Peyer's patch (tissue), 4 donors: ENCODE data around the gene ADAM23. TPM values are rescaled to one million over a fixed set of nuclear protein-coding genes. Genes with fewer than 3 reads are reported as not detected.

Experiments used
- DNase-seq, 3 donors: peaks; one replicate each; pipeline ENCODE4 v3.0.0-alpha.2; 2017 to 2019
- H3K27ac ChIP-seq, 4 donors: fragments of 200-600 bp; sonication (generic); one replicate each; pipeline ENCODE4 v1.5.1; 2016 to 2019
- H3K27me3 ChIP-seq, 2 donors: fragments of 200-600 bp; sonication (generic); one replicate each; pipeline ENCODE4 v1.5.1; 2019
- H3K36me3 ChIP-seq, 3 donors: fragments of 200-600 bp; sonication (generic); one replicate each; pipeline ENCODE4 v1.5.1; 2016 to 2019
- H3K4me1 ChIP-seq, 4 donors: fragments of 200-600 bp; sonication (generic); one replicate each; pipeline ENCODE4 v1.5.1; 2016 to 2019
- H3K4me3 ChIP-seq, 4 donors: fragments of 200-600 bp; sonication (generic); 1 replicate in 3 of 4; 2 replicates in 1 of 4; pipeline ENCODE4 v1.5.1; 2016 to 2019; ENCODE audit warnings: mild to moderate bottlenecking in 1 of 4
- H3K9me3 ChIP-seq, 4 donors: fragments of 200-600 bp; sonication (generic); one replicate each; pipeline ENCODE4 v1.5.1; 2016 to 2019; ENCODE audit warnings: mild to moderate bottlenecking in 1 of 4
- CTCF ChIP-seq, 6 experiments: fragments of 450-650 bp in 4 of 6; fragments of 200-600 bp in 2 of 6; sonication (generic) in 1 of 6; IDR thresholded peaks; one replicate each; pipeline ENCODE4 v1.5.1; 2017 to 2019; ENCODE audit warnings: antibody characterized with exemption in 6 of 6, mild to moderate bottlenecking in 3 of 6, moderate library complexity in 1 of 6
- POLR2A ChIP-seq, 2 donors: fragments of 450-650 bp; IDR thresholded peaks; one replicate each; pipeline ENCODE4 v1.5.1; 2017; ENCODE audit warnings: antibody characterized with exemption in 2 of 2, mild to moderate bottlenecking in 2 of 2, moderate library complexity in 2 of 2
- total RNA-seq, 4 donors: library from RNA; depleted of rRNA; stranded (reverse); fragments of >200 nt; gene quantifications; one replicate each; pipeline ENCODE4 v1.1.0, GENCODE V29; 2016

ADAM23 gene
- total RNA-seq, 4 donors from 2014 or later: 0.47 to 2.5 (median 1.4) TPM

DNA sequence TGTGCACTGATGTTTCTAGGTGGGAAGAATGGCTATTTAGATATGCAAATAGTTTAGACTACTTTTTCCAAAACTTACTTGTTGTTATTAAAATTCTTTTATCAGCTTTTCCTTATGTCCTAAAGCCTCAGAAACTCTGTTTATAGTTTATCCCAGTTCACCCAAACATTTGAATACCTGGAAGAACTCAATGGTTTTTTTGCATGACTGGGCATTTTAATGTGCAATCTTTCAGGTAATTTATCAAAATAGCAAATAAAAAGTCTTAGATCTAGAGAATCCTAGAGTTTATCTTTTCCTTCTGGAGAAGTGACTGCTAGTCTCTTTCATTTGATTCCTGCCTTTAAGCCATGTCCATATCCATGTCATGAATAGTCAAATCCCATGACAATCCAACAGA lies 9.6 kb upstream of the ADAM23 start:
- DNase-seq: no peak
- no peak for TF ChIP-seq CTCF (IDR thresholded peaks at IDR 0.05)
- TF ChIP-seq POLR2A (IDR thresholded peaks at IDR 0.05): no peak
- H3K4me1 ChIP-seq: no peaks in the 10 kb centered on the region
- H3K27ac ChIP-seq: no peak overlapping the region
- no peak overlapping the region for H3K4me3 ChIP-seq
- no peaks in the 10 kb centered on the region for H3K36me3 ChIP-seq
- no peaks in the 10 kb centered on the region for H3K27me3 ChIP-seq
- no peaks in the 10 kb centered on the region for H3K9me3 ChIP-seq

DNA sequence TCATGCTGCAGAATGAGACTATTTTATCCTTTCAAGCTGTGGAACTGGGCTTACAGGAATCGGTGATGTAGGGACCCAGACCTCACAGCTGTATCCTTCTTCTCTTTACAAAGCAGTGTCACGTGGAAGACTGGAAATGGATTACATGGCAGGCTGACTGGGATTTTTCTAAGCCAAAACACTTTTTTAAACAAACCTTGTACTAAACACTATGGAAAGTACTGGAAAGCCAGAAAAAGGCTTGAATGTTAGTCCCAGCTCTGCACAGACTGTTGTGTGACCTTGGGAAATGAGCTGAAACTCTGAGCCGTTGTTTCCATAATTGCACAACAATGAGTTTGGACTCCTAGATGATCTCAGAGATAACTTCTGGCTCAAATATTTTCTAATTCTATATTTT lies 7.6 kb upstream of the ADAM23 start:
- no peak for DNase-seq
- Histone ChIP-seq H3K4me3 (no peak overlapping the region), H3K4me1 (no peaks in the 10 kb centered on the region), H3K27ac (no peak overlapping the region), H3K27me3 (no peaks in the 10 kb centered on the region), H3K36me3 (no peaks in the 10 kb centered on the region), H3K9me3 (no peaks in the 10 kb centered on the region)
- no peak for TF ChIP-seq CTCF (IDR thresholded peaks at IDR 0.05)
- TF ChIP-seq POLR2A (IDR thresholded peaks at IDR 0.05): no peak

DNA sequence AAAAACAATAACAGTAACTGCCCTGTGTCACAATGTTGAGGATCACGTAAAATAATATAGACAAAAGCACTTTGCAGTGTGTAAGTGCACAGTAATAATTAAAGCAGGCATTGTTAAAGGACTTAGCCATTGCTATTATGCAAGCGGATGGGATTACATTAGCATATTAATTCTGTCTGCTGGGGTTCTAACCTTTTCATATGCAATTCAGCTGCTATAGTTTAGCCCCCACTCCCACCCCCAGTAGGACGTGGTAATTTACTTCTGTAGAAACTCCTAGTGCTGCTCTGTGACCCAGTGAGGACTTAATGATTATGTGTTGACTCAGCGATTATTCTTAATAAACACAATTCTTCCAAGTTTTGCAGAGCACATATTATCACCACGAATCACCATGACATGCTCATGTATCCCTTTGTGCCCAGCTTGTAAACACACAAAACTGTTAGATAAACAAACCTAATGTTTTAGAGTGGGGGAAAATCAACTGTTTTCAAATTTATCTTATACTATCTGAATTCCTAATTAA lies 5.1 kb upstream of the ADAM23 start:
- Histone ChIP-seq H3K27me3 (peaks cover 0 to 16% of the 10 kb centered on the region in 2 donors), H3K4me1 (peaks cover 0 to 10% (median 0%) of the 10 kb centered on the region in 4 donors), H3K9me3 (no peaks in the 10 kb centered on the region), H3K36me3 (no peaks in the 10 kb centered on the region), H3K27ac (no peak overlapping the region), H3K4me3 (no peak overlapping the region)
- no peak for TF ChIP-seq POLR2A (IDR thresholded peaks at IDR 0.05)
- no peak for TF ChIP-seq CTCF (IDR thresholded peaks at IDR 0.05)
- no peak for DNase-seq

GRCh38 chr2:206442474-206442832 lies 879 bp upstream of the ADAM23 start:
- H3K36me3 ChIP-seq: no peaks in the 10 kb centered on the region
- no peak for DNase-seq
- no peak overlapping the region for H3K27ac ChIP-seq
- H3K27me3 ChIP-seq: peaks cover 0 to 16% of the 10 kb centered on the region in 2 donors
- peak overlapping the region in 2 of 4 donors; percentile 52 to 65 for H3K4me3 ChIP-seq
- peaks cover 0 to 15% (median 0%) of the 10 kb centered on the region in 4 donors for H3K4me1 ChIP-seq
- TF ChIP-seq POLR2A (IDR thresholded peaks at IDR 0.05) (no peak), CTCF (IDR thresholded peaks at IDR 0.05) (no peak)
- H3K9me3 ChIP-seq: no peaks in the 10 kb centered on the region

GRCh38 chr2:206443735-206444527 lies 599 bp downstream of the ADAM23 start:
- Histone ChIP-seq H3K4me1 (peaks cover 0 to 15% (median 0%) of the 10 kb centered on the region in 4 donors), H3K9me3 (no peaks in the 10 kb centered on the region), H3K27me3 (peaks cover 0 to 16% of the 10 kb centered on the region in 2 donors), H3K27ac (peak overlapping the region in 1 of 4 donors; percentile 12), H3K4me3 (peak overlapping the region; percentile 17 to 65 (median 46)), H3K36me3 (no peaks in the 10 kb centered on the region)
- TF ChIP-seq CTCF (IDR thresholded peaks at IDR 0.05) (peak in 1 of 6 experiments; percentile 3), POLR2A (IDR thresholded peaks at IDR 0.05) (no peak)
- peak in 1 of 3 donors; percentile 53 for DNase-seq
